Measurements from ENCODE around the gene MMP25. TPM values are rescaled to one million over a fixed set of nuclear protein-coding genes. Genes with fewer than 3 reads are reported as not detected.

The MMP25 gene
- total and polyA plus RNA-seq, 2 donors (not counting 1 experiment from before 2014, with no cell fraction given), result 0.12 to 0.22 TPM

DNA sequence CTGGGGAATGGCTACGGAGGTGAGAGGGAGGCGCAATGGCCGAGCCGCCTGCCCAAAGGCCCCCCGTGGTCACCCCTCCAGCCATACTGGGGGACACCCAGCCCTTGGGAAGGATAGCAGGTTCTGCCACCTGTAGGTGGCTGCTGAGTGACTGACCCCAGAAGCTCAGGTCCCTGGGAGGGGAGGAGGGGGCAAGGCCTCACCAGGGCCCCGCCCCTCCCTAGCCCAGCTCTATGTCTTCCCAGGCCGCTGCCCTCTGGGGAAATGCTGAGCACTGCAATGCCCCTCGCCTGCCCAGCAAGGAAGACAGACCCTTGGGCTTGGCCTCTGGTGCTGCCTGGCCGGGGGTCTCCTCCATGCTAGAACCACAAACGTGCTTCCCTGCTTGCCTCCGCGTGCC, 45.0 kb upstream of the MMP25 start:
- H3K4me3 ChIP-seq (ENCODE audit: control extremely low read depth in 1 of 5, extremely low read depth in 1 of 5, insufficient read depth in 1 of 5, low read depth in 2 of 5, low read length in 4 of 5), result no peak overlapping the region
- intact Hi-C loops (cut with micrococcal nuclease), result no loop called here
- no peak overlapping the region for H3K27ac ChIP-seq (ENCODE audit: low read length in 2 of 2)
- no peak for ATAC-seq (ENCODE audit: low read depth)
- peaks cover 3 to 8% of the 10 kb centered on the region in 2 donors for H3K4me1 ChIP-seq (ENCODE audit: control insufficient read depth in 2 of 2, insufficient read depth in 2 of 2, low read length in 2 of 2)
- TF ChIP-seq EZH2 (IDR thresholded peaks at IDR 0.05; ENCODE audit: borderline replicate concordance, insufficient read depth, low read depth, low read length, poor library complexity, severe bottlenecking), result no peak
- TF ChIP-seq, protein P1, sequence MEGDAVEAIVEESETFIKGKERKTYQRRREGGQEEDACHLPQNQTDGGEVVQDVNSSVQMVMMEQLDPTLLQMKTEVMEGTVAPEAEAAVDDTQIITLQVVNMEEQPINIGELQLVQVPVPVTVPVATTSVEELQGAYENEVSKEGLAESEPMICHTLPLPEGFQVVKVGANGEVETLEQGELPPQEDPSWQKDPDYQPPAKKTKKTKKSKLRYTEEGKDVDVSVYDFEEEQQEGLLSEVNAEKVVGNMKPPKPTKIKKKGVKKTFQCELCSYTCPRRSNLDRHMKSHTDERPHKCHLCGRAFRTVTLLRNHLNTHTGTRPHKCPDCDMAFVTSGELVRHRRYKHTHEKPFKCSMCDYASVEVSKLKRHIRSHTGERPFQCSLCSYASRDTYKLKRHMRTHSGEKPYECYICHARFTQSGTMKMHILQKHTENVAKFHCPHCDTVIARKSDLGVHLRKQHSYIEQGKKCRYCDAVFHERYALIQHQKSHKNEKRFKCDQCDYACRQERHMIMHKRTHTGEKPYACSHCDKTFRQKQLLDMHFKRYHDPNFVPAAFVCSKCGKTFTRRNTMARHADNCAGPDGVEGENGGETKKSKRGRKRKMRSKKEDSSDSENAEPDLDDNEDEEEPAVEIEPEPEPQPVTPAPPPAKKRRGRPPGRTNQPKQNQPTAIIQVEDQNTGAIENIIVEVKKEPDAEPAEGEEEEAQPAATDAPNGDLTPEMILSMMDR (IDR thresholded peaks at IDR 0.05), result no peak
- H3K4me2 ChIP-seq (replicated peaks; ENCODE audit: low read depth, low read length, poor library complexity, severe bottlenecking), result no peak overlapping the region
- 76% methylated on average over 11 of the region's 12 CpGs for WGBS (ENCODE audit: insufficient coverage)
- no peak overlapping the region for H3K4me3 Mint-ChIP-seq
- H3K9me3 ChIP-seq (ENCODE audit: control extremely low read depth in 1 of 3, control insufficient read depth in 2 of 3, insufficient read depth in 1 of 3, low read length in 2 of 3), result peaks cover 0 to 5% (median 0%) of the 10 kb centered on the region in 3 donors
- peaks cover 6% of the 10 kb centered on the region for H3K4me1 Mint-ChIP-seq
- H3K27ac Mint-ChIP-seq, result peak overlapping the region; percentile 74
- H4K20me1 ChIP-seq (ENCODE audit: control insufficient read depth, insufficient read depth, low read length, poor library complexity, severe bottlenecking), result no peaks in the 10 kb centered on the region
- POLR2A ChIA-PET, result no interaction called here
- CTCF ChIA-PET, result interaction anchor here (9.6 kb wide), 1 partner anchor 28 kb away, joined by 213 read pairs; no protein-coding TSS in a partner anchor
- no peak overlapping the region for H3K9ac ChIP-seq (ENCODE audit: low read length)
- no peaks in the 10 kb centered on the region for H3K79me2 ChIP-seq (ENCODE audit: control insufficient read depth, insufficient read depth, low read length)
- H3K36me3 ChIP-seq (replicated peaks in 1 of 2; ENCODE audit: control extremely low read depth in 1 of 2, control insufficient read depth in 1 of 2, extremely low read depth in 1 of 2, insufficient read depth in 2 of 2, low read length in 1 of 2), result no peaks in the 10 kb centered on the region
- no peaks in the 10 kb centered on the region for H3K9me3 Mint-ChIP-seq (ENCODE audit: insufficient read depth)
- no peak overlapping the region for H2AFZ ChIP-seq (ENCODE audit: insufficient read depth, low read depth, low read length, poor library complexity, severe bottlenecking)
- DNase-seq, result no peak
- H3K27me3 Mint-ChIP-seq, result peaks cover 3% of the 10 kb centered on the region
- peaks cover 0 to 8% (median 0%) of the 10 kb centered on the region in 4 experiments for H3K27me3 ChIP-seq (replicated peaks in 1 of 4; ENCODE audit: control extremely low read depth in 1 of 4, control insufficient read depth in 3 of 4, insufficient read depth in 4 of 4, low read length in 3 of 4)

GRCh38 chr16:3003582-3004270, 42.6 kb upstream of the MMP25 start:
- H3K27ac Mint-ChIP-seq, result peak overlapping the region; percentile 89
- Histone ChIP-seq H2AFZ (ENCODE audit: insufficient read depth, low read depth, low read length, poor library complexity, severe bottlenecking) (no peak overlapping the region), H3K79me2 (ENCODE audit: control insufficient read depth, insufficient read depth, low read length) (no peaks in the 10 kb centered on the region), H3K4me2 (replicated peaks; ENCODE audit: low read depth, low read length, poor library complexity, severe bottlenecking) (peak overlapping the region; percentile 51), H4K20me1 (ENCODE audit: control insufficient read depth, insufficient read depth, low read length, poor library complexity, severe bottlenecking) (no peaks in the 10 kb centered on the region), H3K4me3 (ENCODE audit: control extremely low read depth in 1 of 5, extremely low read depth in 1 of 5, insufficient read depth in 1 of 5, low read depth in 2 of 5, low read length in 4 of 5) (no peak overlapping the region), H3K27ac (ENCODE audit: low read length in 2 of 2) (no peak overlapping the region), H3K4me1 (ENCODE audit: control insufficient read depth in 2 of 2, insufficient read depth in 2 of 2, low read length in 2 of 2) (peaks cover 24 to 30% of the 10 kb centered on the region in 2 donors), H3K9ac (ENCODE audit: low read length) (no peak overlapping the region), H3K27me3 (replicated peaks in 1 of 4; ENCODE audit: control extremely low read depth in 1 of 4, control insufficient read depth in 3 of 4, insufficient read depth in 4 of 4, low read length in 3 of 4) (peaks cover 0 to 9% (median 4%) of the 10 kb centered on the region in 4 experiments), H3K9me3 (ENCODE audit: control extremely low read depth in 1 of 3, control insufficient read depth in 2 of 3, insufficient read depth in 1 of 3, low read length in 2 of 3) (peaks cover 0 to 16% (median 0%) of the 10 kb centered on the region in 3 donors), H3K36me3 (replicated peaks in 1 of 2; ENCODE audit: control extremely low read depth in 1 of 2, control insufficient read depth in 1 of 2, extremely low read depth in 1 of 2, insufficient read depth in 2 of 2, low read length in 1 of 2) (no peaks in the 10 kb centered on the region)
- intact Hi-C loops (cut with micrococcal nuclease), result loop anchor here (1.0 kb wide), 4 partner anchors 17 to 25 kb away; partner anchors contain the start of genes PKMYT1, THOC6 and TNFRSF12A
- DNase-seq, result peak; percentile 99
- H3K4me1 Mint-ChIP-seq, result peaks cover 25% of the 10 kb centered on the region
- ChIA-PET CTCF (interaction anchor here (0.6 to 9.6 kb wide), 17 partner anchors 14 to 161 kb away, joined by 3 to 213 read pairs (median 4); partner anchors contain the start of genes CLDN6, HCFC1R1, THOC6 and TNFRSF12A), POLR2A (interaction anchor here (1.1 to 1.7 kb wide), 4 partner anchors 16 to 28 kb away, joined by 4 to 10 read pairs (median 7); partner anchors contain the start of genes HCFC1R1 and TNFRSF12A)
- ATAC-seq (ENCODE audit: low read depth), result peak; percentile 97
- peaks cover 9% of the 10 kb centered on the region for H3K27me3 Mint-ChIP-seq
- peak overlapping the region; percentile 85 for H3K4me3 Mint-ChIP-seq
- H3K9me3 Mint-ChIP-seq (ENCODE audit: insufficient read depth), result no peaks in the 10 kb centered on the region
- 9% methylated on average over 56 of the region's 58 CpGs for WGBS (ENCODE audit: insufficient coverage)
- TF ChIP-seq EZH2 (IDR thresholded peaks at IDR 0.05; ENCODE audit: borderline replicate concordance, insufficient read depth, low read depth, low read length, poor library complexity, severe bottlenecking), result no peak
- TF ChIP-seq, protein P1 (IDR thresholded peaks at IDR 0.05), result peak; percentile 57
